GM12801 (cell line): ENCODE data around the gene CHST13.

ENCODE experiments used
- CTCF ChIP-seq: IDR thresholded peaks from one replicate; pipeline ENCODE4 v1.5.1; 2011; ENCODE audit warnings: control low read depth; ENCODE audit not compliant: insufficient read length; ENCODE audit errors: extremely low read depth

CHST13 gene

GRCh38 chr3:126529585-126530170 lies 5.7 kb downstream of the CHST13 start:
- TF ChIP-seq CTCF = no peak

- no peak for TF ChIP-seq CTCF
Measured at GRCh38 chr3:126530171-126531050, 6.5 kb downstream of the CHST13 start.

- no peak for TF ChIP-seq CTCF
Measured at GRCh38 chr3:126531051-126531330, 7.0 kb downstream of the CHST13 start.

GRCh38 chr3:126533506-126533905 lies 9.6 kb downstream of the CHST13 start:
- no peak for TF ChIP-seq CTCF

GRCh38 chr3:126535636-126536035 lies 11.7 kb downstream of the CHST13 start:
- no peak for TF ChIP-seq CTCF

GRCh38 chr3:126536126-126536525 lies 12.2 kb downstream of the CHST13 start:
- no peak for TF ChIP-seq CTCF

GRCh38 chr3:126537116-126537729 lies 13.3 kb downstream of the CHST13 start:
- TF ChIP-seq CTCF = no peak
